ENCODE measurements around the gene RASAL3. TPM values are rescaled to one million over a fixed set of nuclear protein-coding genes. Genes with fewer than 3 reads are reported as not detected.

The RASAL3 gene
- total RNA-seq, 1 experiment from 2014 or later: 0.10 TPM

DNA sequence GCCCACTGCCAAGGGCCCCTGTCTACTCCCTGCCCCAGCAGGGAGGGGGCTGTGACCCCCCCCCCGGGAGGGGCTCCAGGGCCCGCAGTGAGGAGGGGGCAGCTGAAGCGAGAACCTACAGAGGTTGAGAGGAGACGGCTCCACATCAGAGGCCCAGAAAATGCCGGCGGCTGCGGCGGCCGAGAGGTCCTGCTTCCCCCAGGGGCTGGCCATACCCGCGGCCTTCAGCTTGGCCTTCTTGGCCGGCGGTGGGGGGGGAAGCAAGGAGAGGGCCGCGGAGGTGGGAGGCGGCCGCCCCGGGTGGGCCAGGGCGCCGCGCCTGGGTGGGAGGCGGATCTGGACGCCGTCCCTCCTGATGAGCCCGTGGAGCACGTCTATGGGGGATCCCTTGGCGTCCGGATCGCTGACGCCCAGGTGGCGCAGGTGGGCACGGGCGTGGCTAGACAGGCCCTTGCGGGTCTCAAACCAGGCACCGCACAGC is 36.3 kb downstream of the RASAL3 start:
- no TSS peak for BruUV-seq (replicated peaks)
- H3K36me3 ChIP-seq (ENCODE audit: control insufficient read depth, insufficient read depth, low read length): peaks cover 5% of the 10 kb centered on the region; the same call in 1 of the 2 replicates
- DNase-seq (ENCODE audit: low read depth, low spot score) (no peak), ATAC-seq (no peak)
- CTCF ChIA-PET: no interaction called here
- TF ChIP-seq CTCF (IDR thresholded peaks at IDR 0.05): no peak
- TF ChIP-seq, protein P1, sequence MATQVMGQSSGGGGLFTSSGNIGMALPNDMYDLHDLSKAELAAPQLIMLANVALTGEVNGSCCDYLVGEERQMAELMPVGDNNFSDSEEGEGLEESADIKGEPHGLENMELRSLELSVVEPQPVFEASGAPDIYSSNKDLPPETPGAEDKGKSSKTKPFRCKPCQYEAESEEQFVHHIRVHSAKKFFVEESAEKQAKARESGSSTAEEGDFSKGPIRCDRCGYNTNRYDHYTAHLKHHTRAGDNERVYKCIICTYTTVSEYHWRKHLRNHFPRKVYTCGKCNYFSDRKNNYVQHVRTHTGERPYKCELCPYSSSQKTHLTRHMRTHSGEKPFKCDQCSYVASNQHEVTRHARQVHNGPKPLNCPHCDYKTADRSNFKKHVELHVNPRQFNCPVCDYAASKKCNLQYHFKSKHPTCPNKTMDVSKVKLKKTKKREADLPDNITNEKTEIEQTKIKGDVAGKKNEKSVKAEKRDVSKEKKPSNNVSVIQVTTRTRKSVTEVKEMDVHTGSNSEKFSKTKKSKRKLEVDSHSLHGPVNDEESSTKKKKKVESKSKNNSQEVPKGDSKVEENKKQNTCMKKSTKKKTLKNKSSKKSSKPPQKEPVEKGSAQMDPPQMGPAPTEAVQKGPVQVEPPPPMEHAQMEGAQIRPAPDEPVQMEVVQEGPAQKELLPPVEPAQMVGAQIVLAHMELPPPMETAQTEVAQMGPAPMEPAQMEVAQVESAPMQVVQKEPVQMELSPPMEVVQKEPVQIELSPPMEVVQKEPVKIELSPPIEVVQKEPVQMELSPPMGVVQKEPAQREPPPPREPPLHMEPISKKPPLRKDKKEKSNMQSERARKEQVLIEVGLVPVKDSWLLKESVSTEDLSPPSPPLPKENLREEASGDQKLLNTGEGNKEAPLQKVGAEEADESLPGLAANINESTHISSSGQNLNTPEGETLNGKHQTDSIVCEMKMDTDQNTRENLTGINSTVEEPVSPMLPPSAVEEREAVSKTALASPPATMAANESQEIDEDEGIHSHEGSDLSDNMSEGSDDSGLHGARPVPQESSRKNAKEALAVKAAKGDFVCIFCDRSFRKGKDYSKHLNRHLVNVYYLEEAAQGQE (IDR thresholded peaks at IDR 0.05; ENCODE audit: insufficient read depth in 1 of 2, low read depth in 2 of 2, low read length in 1 of 2): no peak
- TF ChIP-seq TCF7L2 (IDR thresholded peaks at IDR 0.05; ENCODE audit: low read depth, low read length): no peak
- no peak for TF ChIP-seq SIN3A (IDR thresholded peaks at IDR 0.05; ENCODE audit: borderline replicate concordance, insufficient read depth, low read depth, low read length)
- TF ChIP-seq POLR2AphosphoS5 (IDR thresholded peaks at IDR 0.05; ENCODE audit: low read depth, low read length): no peak
- H3K4me1 ChIP-seq (ENCODE audit: control insufficient read depth, insufficient read depth, low read length): peaks cover 10% of the 10 kb centered on the region; the same call in 1 of the 2 replicates
- H3K27me3 ChIP-seq (ENCODE audit: control insufficient read depth, insufficient read depth, low read length): no peaks in the 10 kb centered on the region
- H3K27ac ChIP-seq (ENCODE audit: low read length): no peak overlapping the region
- no peak overlapping the region for H3K4me3 ChIP-seq (ENCODE audit: low read depth in 2 of 2, low read length in 2 of 2)
- H3K9me3 ChIP-seq (ENCODE audit: control insufficient read depth, insufficient read depth, low read depth, low read length): no peaks in the 10 kb centered on the region
- in situ Hi-C loops (cut with HindIII; ENCODE audit: low pct_unique_long_range_greater_than_20kb, low sequenced_read_pairs): no loop called here
- intact Hi-C loops (cut with micrococcal nuclease; ENCODE audit: unreplicated experiment): no loop called here
- POLR2A ChIA-PET: interaction anchor here (0.8 kb wide), 1 partner anchor 194 kb away, joined by 6 read pairs; no protein-coding TSS in a partner anchor

DNA sequence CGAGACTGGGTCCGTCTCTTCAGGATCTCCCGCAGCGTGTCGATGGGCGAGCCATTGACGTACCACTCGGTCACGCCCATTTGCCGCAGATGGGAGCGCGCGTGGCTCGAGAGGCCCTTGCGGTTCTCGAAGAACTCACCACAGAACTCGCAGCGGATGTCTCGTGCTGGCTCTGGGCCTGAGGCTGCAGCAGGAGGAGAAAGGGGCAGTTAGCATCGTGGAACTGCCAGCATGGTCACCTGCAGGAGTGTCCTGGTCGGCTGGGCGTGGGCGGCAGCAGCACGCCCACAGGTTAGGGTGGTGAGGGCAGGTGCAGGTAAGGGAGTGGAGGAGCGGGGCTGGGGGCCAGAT is 37.0 kb downstream of the RASAL3 start:
- Histone ChIP-seq H3K4me3 (ENCODE audit: low read depth in 2 of 2, low read length in 2 of 2) (no peak overlapping the region), H3K9me3 (ENCODE audit: control insufficient read depth, insufficient read depth, low read depth, low read length) (no peaks in the 10 kb centered on the region), H3K27me3 (ENCODE audit: control insufficient read depth, insufficient read depth, low read length) (no peaks in the 10 kb centered on the region), H3K36me3 (ENCODE audit: control insufficient read depth, insufficient read depth, low read length) (peaks cover 5% of the 10 kb centered on the region; the same call in 1 of the 2 replicates), H3K4me1 (ENCODE audit: control insufficient read depth, insufficient read depth, low read length) (peaks cover 10% of the 10 kb centered on the region; the same call in 1 of the 2 replicates), H3K27ac (ENCODE audit: low read length) (no peak overlapping the region)
- POLR2A ChIA-PET: no interaction called here
- no peak for ATAC-seq
- no TSS peak for BruUV-seq (replicated peaks)
- in situ Hi-C loops (cut with HindIII; ENCODE audit: low pct_unique_long_range_greater_than_20kb, low sequenced_read_pairs) (no loop called here), intact Hi-C loops (cut with micrococcal nuclease; ENCODE audit: unreplicated experiment) (no loop called here)
- no peak for TF ChIP-seq TCF7L2 (IDR thresholded peaks at IDR 0.05; ENCODE audit: low read depth, low read length)
- CTCF ChIA-PET: no interaction called here
- DNase-seq (ENCODE audit: low read depth, low spot score): no peak

- Histone ChIP-seq H3K9me3 (ENCODE audit: control insufficient read depth, insufficient read depth, low read depth, low read length) (no peaks in the 10 kb centered on the region), H3K36me3 (ENCODE audit: control insufficient read depth, insufficient read depth, low read length) (peaks cover 4% of the 10 kb centered on the region; the same call in 1 of the 2 replicates), H3K27me3 (ENCODE audit: control insufficient read depth, insufficient read depth, low read length) (no peaks in the 10 kb centered on the region), H3K4me3 (ENCODE audit: low read depth in 2 of 2, low read length in 2 of 2) (no peak overlapping the region), H3K4me1 (ENCODE audit: control insufficient read depth, insufficient read depth, low read length) (peaks cover 10% of the 10 kb centered on the region; the same call in 1 of the 2 replicates), H3K27ac (ENCODE audit: low read length) (no peak overlapping the region)
- ATAC-seq (no peak), DNase-seq (ENCODE audit: low read depth, low spot score) (no peak)
- CTCF ChIA-PET: no interaction called here
- no TSS peak for BruUV-seq (replicated peaks)
- intact Hi-C loops (cut with micrococcal nuclease; ENCODE audit: unreplicated experiment) (no loop called here), in situ Hi-C loops (cut with HindIII; ENCODE audit: low pct_unique_long_range_greater_than_20kb, low sequenced_read_pairs) (no loop called here)
- TF ChIP-seq CTCF (IDR thresholded peaks at IDR 0.05) (no peak), SIN3A (IDR thresholded peaks at IDR 0.05; ENCODE audit: borderline replicate concordance, insufficient read depth, low read depth, low read length) (no peak), POLR2AphosphoS5 (IDR thresholded peaks at IDR 0.05; ENCODE audit: low read depth, low read length) (no peak), TCF7L2 (IDR thresholded peaks at IDR 0.05; ENCODE audit: low read depth, low read length) (no peak)
- TF ChIP-seq, protein P1 (IDR thresholded peaks at IDR 0.05; ENCODE audit: insufficient read depth in 1 of 2, low read depth in 2 of 2, low read length in 1 of 2): no peak
- POLR2A ChIA-PET: no interaction called here
These were observed 37.6 kb downstream of the RASAL3 start for GRCh38 chr19:15426485-15427349.

Measured in Panc1 (cell line).